Endodermal cell (in vitro differentiated cells): ENCODE measurements around the gene CDKN2D. TPM values are rescaled to one million over a fixed set of nuclear protein-coding genes. Genes with fewer than 3 reads are reported as not detected.

ENCODE experiments used
- DNase-seq: peaks from one replicate; pipeline ENCODE4 v3.0.0-alpha.2; 2017
- H3K27ac ChIP-seq: 2 replicates; pipeline ENCODE4 v1.5.1; 2013; ENCODE audit warnings: mild to moderate bottlenecking, low read depth, low read length, moderate library complexity
- H3K27me3 ChIP-seq: 2 replicates; pipeline ENCODE4 v1.6.1; 2013; ENCODE audit warnings: mild to moderate bottlenecking, low read length, moderate library complexity; ENCODE audit not compliant: insufficient read depth, control insufficient read depth, poor library complexity, severe bottlenecking
- H3K36me3 ChIP-seq: 2 replicates; pipeline ENCODE4 v1.7.0; 2013; ENCODE audit warnings: mild to moderate bottlenecking, low read length, moderate library complexity; ENCODE audit not compliant: control insufficient read depth, insufficient read depth
- H3K4me1 ChIP-seq: one replicate; pipeline ENCODE4 v1.7.0; 2013; ENCODE audit warnings: low read length; ENCODE audit not compliant: control insufficient read depth, insufficient read depth
- H3K4me3 ChIP-seq: 2 replicates; pipeline ENCODE4 v1.5.1; 2013; ENCODE audit warnings: mild to moderate bottlenecking, low read length, moderate library complexity
- H3K9ac ChIP-seq: 2 replicates; pipeline ENCODE4 v1.6.1; 2013; ENCODE audit warnings: mild to moderate bottlenecking, low read length, moderate library complexity; ENCODE audit not compliant: poor library complexity, severe bottlenecking; ENCODE audit errors: extremely low read depth
- H3K9me3 ChIP-seq: 2 replicates; pipeline ENCODE4 v1.6.1; 2013; ENCODE audit warnings: mild to moderate bottlenecking, low read length, moderate library complexity; ENCODE audit not compliant: control insufficient read depth
- H3K27ac Mint-ChIP-seq: 2 replicates; pipeline ENCODE4 v1.8.0; 2020; ENCODE audit warnings: mixed read lengths
- H3K27me3 Mint-ChIP-seq: 2 replicates; pipeline ENCODE4 v1.8.0; 2021; ENCODE audit warnings: mild to moderate bottlenecking, mixed read lengths; ENCODE audit not compliant: insufficient read depth
- H3K36me3 Mint-ChIP-seq: 2 replicates; pipeline ENCODE4 v1.8.0; 2020; ENCODE audit warnings: low read depth, mixed read lengths
- H3K4me1 Mint-ChIP-seq: 2 replicates; pipeline ENCODE4 v1.8.0; 2020; ENCODE audit warnings: mixed read lengths
- H3K4me3 Mint-ChIP-seq: 2 replicates; pipeline ENCODE4 v1.8.0; 2020; ENCODE audit warnings: mild to moderate bottlenecking, moderate library complexity, mixed read lengths
- H3K9me3 Mint-ChIP-seq: 2 replicates; pipeline ENCODE4 v1.8.0; 2020; ENCODE audit warnings: mild to moderate bottlenecking, mixed read lengths
- CTCF ChIP-seq: fragments of 200-600 bp; sonication (generic); conservative IDR thresholded peaks from 2 replicates; pipeline ENCODE4 v1.5.0; 2021; ENCODE audit warnings: antibody characterized with exemption, mild to moderate bottlenecking
- WGBS, 2 experiments: methylation state at CpG; one replicate each; pipeline versions ENCODE4 v1.1.5 to v1.1.7; 2013; ENCODE audit warnings: missing lambda C conversion rate in 2 of 2, mixed read lengths in 1 of 2; ENCODE audit not compliant: insufficient coverage in 1 of 2, insufficient read length in 1 of 2; 5-methylcytosine and 5-hydroxymethylcytosine counted together
- total RNA-seq, 2 donors: library from RNA; stranded (reverse); fragmentation: NEBNext Ultra II Directional in 1 of 2; extraction: Animal tissue kit (Norgen Biotek cat#: 25700) in 1 of 2; gene quantifications; 2 replicates in 1 of 2; 3 replicates in 1 of 2; pipeline ENCODE4 v1.2.1, GENCODE V29; 2021

The CDKN2D gene
- total RNA-seq, 2 donors from 2014 or later, result 3.5 to 4.6 TPM

GRCh38 chr19:10550336-10550735 is 18.4 kb downstream of the CDKN2D start:
- Mint-ChIP-seq H3K36me3 (peaks cover 61% of the 10 kb centered on the region), H3K4me3 (no peak overlapping the region), H3K27me3 (no peaks in the 10 kb centered on the region)

GRCh38 chr19:10549733-10550132 is 19.0 kb downstream of the CDKN2D start:
- Histone ChIP-seq H3K4me3 (no peak overlapping the region), H3K9me3 (no peaks in the 10 kb centered on the region), H3K4me1 (no peaks in the 10 kb centered on the region), H3K9ac (no peak overlapping the region), H3K36me3 (peaks cover 42% of the 10 kb centered on the region), H3K27ac (no peak overlapping the region), H3K27me3 (no peaks in the 10 kb centered on the region)
- H3K4me3 Mint-ChIP-seq, result no peak overlapping the region
- no peak for DNase-seq
- TF ChIP-seq CTCF, result no peak
- H3K4me1 Mint-ChIP-seq, result no peaks in the 10 kb centered on the region
- H3K9me3 Mint-ChIP-seq, result no peaks in the 10 kb centered on the region
- H3K36me3 Mint-ChIP-seq, result peaks cover 61% of the 10 kb centered on the region
- no peak overlapping the region for H3K27ac Mint-ChIP-seq
- WGBS, 2 experiments, result 91 to 99% methylated on average over 7 of the region's 7 CpGs
- no peaks in the 10 kb centered on the region for H3K27me3 Mint-ChIP-seq

More at GRCh38 chr19:10550336-10550735, 18.4 kb downstream of the CDKN2D start:
- H3K4me3 ChIP-seq, result no peak overlapping the region
- WGBS, 2 experiments, result 95 to 100% methylated on average over 3 to 6 of the region's 6 CpGs
- H3K4me1 ChIP-seq, result no peaks in the 10 kb centered on the region
- Mint-ChIP-seq H3K27ac (no peak overlapping the region), H3K4me1 (no peaks in the 10 kb centered on the region), H3K9me3 (no peaks in the 10 kb centered on the region)
- DNase-seq, result no peak
- TF ChIP-seq CTCF, result no peak
- H3K9me3 ChIP-seq, result no peaks in the 10 kb centered on the region
- no peak overlapping the region for H3K27ac ChIP-seq
- H3K27me3 ChIP-seq, result no peaks in the 10 kb centered on the region
- H3K9ac ChIP-seq, result no peak overlapping the region
- H3K36me3 ChIP-seq, result peaks cover 47% of the 10 kb centered on the region

GRCh38 chr19:10548746-10549276 is 20.0 kb downstream of the CDKN2D start:
- H3K9me3 Mint-ChIP-seq, result no peaks in the 10 kb centered on the region
- H3K36me3 Mint-ChIP-seq, result peaks cover 55% of the 10 kb centered on the region
- no peak overlapping the region for H3K4me3 Mint-ChIP-seq
- no peak for DNase-seq
- Histone ChIP-seq H3K36me3 (peaks cover 34% of the 10 kb centered on the region), H3K4me3 (no peak overlapping the region), H3K9ac (no peak overlapping the region), H3K27ac (no peak overlapping the region), H3K27me3 (no peaks in the 10 kb centered on the region), H3K4me1 (no peaks in the 10 kb centered on the region), H3K9me3 (no peaks in the 10 kb centered on the region)
- 93% methylated on average over 16 to 18 of the region's 18 CpGs for WGBS, 2 experiments
- no peak for TF ChIP-seq CTCF
- H3K27ac Mint-ChIP-seq, result no peak overlapping the region
- no peaks in the 10 kb centered on the region for H3K4me1 Mint-ChIP-seq
- H3K27me3 Mint-ChIP-seq, result no peaks in the 10 kb centered on the region
